HEK293 (cell line): ENCODE results near the gene BOK.

Experiments used
- MYNN ChIP-seq: fragments of 450-650 bp; formaldehyde crosslinking; IDR thresholded peaks from 2 replicates; pipeline ENCODE4 v1.5.1; 2016; ENCODE audit warnings: missing biosample characterization, missing genetic modification characterization, borderline replicate concordance
- ZNF133 ChIP-seq: fragments of 450-650 bp; formaldehyde crosslinking; IDR thresholded peaks from 2 replicates; pipeline ENCODE4 v1.5.1; 2016; ENCODE audit warnings: missing biosample characterization, missing genetic modification characterization
- ZNF302 ChIP-seq: fragments of 450-650 bp; formaldehyde crosslinking; IDR thresholded peaks from 2 replicates; pipeline ENCODE4 v1.5.1; 2016; ENCODE audit warnings: missing biosample characterization, missing genetic modification characterization, low read depth
- ZNF354C ChIP-seq: fragments of 450-650 bp; formaldehyde crosslinking; IDR thresholded peaks from 2 replicates; pipeline ENCODE4 v1.5.1; 2016; ENCODE audit warnings: missing biosample characterization, missing genetic modification characterization, low read depth, borderline replicate concordance
- ZNF394 ChIP-seq: fragments of 450-650 bp; formaldehyde crosslinking; IDR thresholded peaks from 2 replicates; pipeline ENCODE4 v1.5.1; 2016; ENCODE audit warnings: missing biosample characterization, missing genetic modification characterization, mild to moderate bottlenecking, moderate library complexity, borderline replicate concordance
- ZNF776 ChIP-seq: fragments of 450-650 bp; formaldehyde crosslinking; IDR thresholded peaks from 2 replicates; pipeline ENCODE4 v1.5.0; 2017; ENCODE audit warnings: missing biosample characterization, missing genetic modification characterization, borderline replicate concordance
- TF ChIP-seq, protein P1 (sequence below): fragments of 450-650 bp; formaldehyde crosslinking; IDR thresholded peaks from 2 replicates; pipeline ENCODE4 v1.5.1; 2016; ENCODE audit warnings: missing biosample characterization, missing genetic modification characterization
- TF ChIP-seq, protein P2 (sequence below): IDR thresholded peaks from 2 replicates; pipeline ENCODE4 v1.6.1; 2011; ENCODE audit warnings: mild to moderate bottlenecking, low read depth, low read length, borderline replicate concordance
- TF ChIP-seq, protein P3 (sequence below): fragments of 450-650 bp; formaldehyde crosslinking; IDR thresholded peaks from 2 replicates; pipeline ENCODE4 v1.5.1; 2016; ENCODE audit warnings: missing biosample characterization, missing genetic modification characterization

DNA sequence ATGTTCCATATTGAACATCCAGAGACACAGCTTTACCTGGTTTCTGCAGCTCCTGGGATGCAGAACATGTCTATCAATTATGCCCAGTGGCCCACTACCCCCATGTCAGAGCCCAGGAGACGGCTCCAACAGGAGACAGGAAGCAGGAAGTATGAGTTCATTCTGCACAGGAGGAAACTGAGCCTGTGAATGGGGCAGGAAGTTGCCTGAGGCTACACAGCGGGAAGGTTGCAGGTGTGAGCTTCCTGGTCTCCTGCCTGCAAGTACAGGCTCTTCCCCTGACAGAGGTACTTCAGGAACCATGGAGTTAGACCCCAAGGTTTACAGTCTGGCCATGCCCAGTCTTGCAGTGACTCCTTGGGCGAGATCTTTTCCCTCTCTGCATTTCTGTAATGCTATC lies 2.8 kb upstream of the BOK start:
- TF ChIP-seq ZNF302 (tag by site-specific recombination): no peak
- TF ChIP-seq, protein P1, sequence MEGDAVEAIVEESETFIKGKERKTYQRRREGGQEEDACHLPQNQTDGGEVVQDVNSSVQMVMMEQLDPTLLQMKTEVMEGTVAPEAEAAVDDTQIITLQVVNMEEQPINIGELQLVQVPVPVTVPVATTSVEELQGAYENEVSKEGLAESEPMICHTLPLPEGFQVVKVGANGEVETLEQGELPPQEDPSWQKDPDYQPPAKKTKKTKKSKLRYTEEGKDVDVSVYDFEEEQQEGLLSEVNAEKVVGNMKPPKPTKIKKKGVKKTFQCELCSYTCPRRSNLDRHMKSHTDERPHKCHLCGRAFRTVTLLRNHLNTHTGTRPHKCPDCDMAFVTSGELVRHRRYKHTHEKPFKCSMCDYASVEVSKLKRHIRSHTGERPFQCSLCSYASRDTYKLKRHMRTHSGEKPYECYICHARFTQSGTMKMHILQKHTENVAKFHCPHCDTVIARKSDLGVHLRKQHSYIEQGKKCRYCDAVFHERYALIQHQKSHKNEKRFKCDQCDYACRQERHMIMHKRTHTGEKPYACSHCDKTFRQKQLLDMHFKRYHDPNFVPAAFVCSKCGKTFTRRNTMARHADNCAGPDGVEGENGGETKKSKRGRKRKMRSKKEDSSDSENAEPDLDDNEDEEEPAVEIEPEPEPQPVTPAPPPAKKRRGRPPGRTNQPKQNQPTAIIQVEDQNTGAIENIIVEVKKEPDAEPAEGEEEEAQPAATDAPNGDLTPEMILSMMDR (tag by site-specific recombination): no peak
- no peak for TF ChIP-seq MYNN (tag by site-specific recombination)
- no peak for TF ChIP-seq ZNF394 (tag by site-specific recombination)
- TF ChIP-seq, protein P2, sequence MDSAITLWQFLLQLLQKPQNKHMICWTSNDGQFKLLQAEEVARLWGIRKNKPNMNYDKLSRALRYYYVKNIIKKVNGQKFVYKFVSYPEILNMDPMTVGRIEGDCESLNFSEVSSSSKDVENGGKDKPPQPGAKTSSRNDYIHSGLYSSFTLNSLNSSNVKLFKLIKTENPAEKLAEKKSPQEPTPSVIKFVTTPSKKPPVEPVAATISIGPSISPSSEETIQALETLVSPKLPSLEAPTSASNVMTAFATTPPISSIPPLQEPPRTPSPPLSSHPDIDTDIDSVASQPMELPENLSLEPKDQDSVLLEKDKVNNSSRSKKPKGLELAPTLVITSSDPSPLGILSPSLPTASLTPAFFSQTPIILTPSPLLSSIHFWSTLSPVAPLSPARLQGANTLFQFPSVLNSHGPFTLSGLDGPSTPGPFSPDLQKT: no peak
- TF ChIP-seq, protein P3, sequence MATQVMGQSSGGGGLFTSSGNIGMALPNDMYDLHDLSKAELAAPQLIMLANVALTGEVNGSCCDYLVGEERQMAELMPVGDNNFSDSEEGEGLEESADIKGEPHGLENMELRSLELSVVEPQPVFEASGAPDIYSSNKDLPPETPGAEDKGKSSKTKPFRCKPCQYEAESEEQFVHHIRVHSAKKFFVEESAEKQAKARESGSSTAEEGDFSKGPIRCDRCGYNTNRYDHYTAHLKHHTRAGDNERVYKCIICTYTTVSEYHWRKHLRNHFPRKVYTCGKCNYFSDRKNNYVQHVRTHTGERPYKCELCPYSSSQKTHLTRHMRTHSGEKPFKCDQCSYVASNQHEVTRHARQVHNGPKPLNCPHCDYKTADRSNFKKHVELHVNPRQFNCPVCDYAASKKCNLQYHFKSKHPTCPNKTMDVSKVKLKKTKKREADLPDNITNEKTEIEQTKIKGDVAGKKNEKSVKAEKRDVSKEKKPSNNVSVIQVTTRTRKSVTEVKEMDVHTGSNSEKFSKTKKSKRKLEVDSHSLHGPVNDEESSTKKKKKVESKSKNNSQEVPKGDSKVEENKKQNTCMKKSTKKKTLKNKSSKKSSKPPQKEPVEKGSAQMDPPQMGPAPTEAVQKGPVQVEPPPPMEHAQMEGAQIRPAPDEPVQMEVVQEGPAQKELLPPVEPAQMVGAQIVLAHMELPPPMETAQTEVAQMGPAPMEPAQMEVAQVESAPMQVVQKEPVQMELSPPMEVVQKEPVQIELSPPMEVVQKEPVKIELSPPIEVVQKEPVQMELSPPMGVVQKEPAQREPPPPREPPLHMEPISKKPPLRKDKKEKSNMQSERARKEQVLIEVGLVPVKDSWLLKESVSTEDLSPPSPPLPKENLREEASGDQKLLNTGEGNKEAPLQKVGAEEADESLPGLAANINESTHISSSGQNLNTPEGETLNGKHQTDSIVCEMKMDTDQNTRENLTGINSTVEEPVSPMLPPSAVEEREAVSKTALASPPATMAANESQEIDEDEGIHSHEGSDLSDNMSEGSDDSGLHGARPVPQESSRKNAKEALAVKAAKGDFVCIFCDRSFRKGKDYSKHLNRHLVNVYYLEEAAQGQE (tag by site-specific recombination): no peak
- no peak for TF ChIP-seq ZNF354C (tag by site-specific recombination)
- TF ChIP-seq ZNF776 (tag by site-specific recombination): no peak
- TF ChIP-seq ZNF133: no peak
